ENCODE data around the gene SGK1. TPM values are rescaled to one million over a fixed set of nuclear protein-coding genes. Genes with fewer than 3 reads are reported as not detected.
"Not testable (repeated sequence)": the region's sequence is repeated elsewhere in the genome, so short reads cannot be mapped to it uniquely, and the experiment has no call there.

SGK1 gene
- total RNA-seq, 1 donor from 2014 or later = 560 TPM

DNA sequence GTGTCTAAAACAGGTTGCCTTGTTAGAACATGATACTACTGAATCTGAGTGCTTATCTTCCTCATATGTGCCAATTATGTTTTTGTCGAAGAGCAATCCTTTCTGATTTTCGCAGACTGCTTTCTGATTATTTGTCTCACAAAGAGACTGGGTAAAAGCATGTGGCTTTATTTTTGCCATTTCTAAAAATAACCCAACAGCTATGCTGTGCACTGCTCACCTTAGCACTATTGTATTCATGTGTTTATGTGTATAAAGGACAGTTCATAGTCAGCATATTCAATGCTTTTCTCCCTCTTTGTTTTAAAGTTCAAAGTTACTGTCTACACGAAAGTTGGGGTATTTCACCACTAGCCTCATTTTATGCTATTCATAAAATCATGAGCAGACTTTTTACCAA is 127.0 kb downstream of the SGK1 start:
- DNase-seq (ENCODE audit: low read depth) = no peak

DNA sequence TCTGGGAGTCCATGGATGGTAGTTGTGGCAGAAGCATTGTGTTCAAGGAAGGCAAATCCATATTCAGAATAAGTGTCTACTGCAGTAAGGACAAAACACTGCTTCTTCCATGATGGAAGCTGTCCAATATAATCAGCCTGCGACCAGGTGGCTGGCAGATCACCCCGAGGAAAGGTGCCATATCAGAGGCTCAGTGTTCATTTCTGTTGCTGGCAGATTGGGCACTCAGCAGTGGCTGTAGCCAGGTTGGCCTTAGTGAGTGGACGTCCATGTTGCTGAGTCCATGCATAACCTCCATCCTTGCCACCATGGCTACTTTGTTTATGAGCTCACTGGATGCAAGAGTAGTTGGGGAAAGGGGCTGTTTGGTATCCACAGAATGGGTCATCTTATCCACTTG is 130.2 kb downstream of the SGK1 start:
- no peak for DNase-seq (ENCODE audit: low read depth)

DNA sequence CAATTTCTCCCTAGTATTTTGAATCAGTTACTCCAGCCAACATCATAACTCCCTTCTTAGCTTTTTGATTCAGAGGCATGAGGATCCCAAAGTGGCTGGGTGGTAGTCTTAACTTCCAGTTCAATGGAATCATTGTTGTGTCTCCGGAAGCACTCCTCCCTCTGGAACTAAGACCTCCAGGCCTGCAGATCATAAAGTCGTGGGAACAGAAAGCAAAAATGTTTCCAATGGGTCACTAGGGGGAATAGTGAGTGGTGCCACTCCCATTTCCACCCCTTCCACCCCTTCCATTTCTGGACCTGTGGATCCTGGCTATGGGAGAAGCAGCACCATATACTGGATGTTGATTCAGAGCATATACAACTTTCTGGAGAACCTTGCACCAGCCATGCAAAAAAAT is 130.8 kb downstream of the SGK1 start:
- no peak for DNase-seq (ENCODE audit: low read depth)

DNA sequence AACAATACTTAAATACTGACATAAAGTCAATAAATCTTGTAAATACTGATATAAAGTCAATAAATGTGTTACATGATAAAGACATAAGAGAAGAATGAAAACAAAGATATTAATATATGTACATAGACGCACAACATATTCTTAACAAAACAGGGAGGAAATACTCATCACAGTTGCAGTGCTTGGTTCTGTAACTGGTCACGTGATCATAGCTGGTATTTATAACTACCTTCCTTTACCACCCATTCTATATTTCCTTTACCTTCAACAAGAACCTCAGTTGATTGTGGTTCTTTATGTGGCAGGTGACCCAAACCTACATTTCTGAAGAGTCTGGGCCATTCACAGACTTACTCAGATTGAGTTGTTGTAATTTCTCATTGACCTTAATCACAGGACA is 131.6 kb downstream of the SGK1 start:
- DNase-seq (ENCODE audit: low read depth) = no peak

DNA sequence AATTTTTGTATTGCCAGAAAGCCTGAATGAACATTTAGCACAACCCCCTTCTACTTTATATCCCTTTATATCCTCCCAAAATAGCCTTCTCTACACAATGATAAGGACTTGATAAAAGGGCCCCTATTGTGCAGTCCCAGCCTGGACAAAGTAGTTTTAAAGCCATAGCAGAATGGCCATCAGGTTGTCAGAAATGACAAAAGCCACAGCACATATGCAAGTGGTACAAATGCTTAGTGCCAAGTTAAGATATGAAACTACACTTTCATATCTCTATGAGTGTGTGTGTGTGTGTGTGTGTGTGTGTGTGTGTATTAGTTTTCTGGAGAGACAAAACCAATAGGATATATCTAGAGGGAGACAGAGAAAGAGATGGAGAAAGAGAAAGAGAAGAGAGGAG is 132.6 kb downstream of the SGK1 start:
- DNase-seq (ENCODE audit: low read depth) = no peak

DNA sequence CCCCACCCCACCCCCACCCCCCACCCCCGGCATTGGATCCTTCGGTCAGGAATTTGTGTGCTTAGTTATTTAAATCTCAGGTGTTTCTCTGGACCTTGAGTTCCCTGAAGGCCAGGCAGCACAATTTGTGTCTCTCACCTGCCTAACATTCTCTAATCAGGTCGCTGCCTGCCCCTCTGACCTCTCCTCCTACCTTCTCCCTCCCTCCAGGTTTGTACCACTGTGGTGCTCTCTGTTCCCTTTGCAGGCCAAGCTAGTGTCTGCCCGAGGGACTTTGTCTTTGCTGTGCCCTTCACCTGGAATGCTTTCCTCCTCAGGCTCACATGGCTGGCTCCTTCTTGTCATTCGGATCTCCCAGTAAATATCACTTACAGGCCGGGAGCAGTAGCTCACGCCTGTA is 134.1 kb downstream of the SGK1 start:
- DNase-seq (ENCODE audit: low read depth) = no peak

DNA sequence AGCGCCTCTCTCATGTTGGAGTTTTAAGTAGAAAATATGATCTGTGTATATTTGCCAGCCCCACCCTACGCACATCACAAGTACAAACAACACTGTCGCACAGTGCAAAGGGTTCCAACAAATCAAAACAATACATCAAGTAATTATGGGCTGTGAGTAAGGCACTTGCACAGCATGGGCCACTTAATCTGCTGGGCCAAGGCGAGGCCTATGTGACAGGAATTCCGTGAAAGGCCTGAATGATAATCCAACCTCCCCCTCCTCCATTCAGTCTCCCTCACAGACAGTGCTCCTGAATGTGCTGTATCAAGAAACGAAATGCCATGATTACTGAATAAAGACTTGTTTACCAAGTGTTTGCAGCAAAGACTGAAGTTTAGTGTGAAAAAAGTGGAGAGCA is 135.4 kb downstream of the SGK1 start:
- DNase-seq (ENCODE audit: low read depth) = no peak

DNA sequence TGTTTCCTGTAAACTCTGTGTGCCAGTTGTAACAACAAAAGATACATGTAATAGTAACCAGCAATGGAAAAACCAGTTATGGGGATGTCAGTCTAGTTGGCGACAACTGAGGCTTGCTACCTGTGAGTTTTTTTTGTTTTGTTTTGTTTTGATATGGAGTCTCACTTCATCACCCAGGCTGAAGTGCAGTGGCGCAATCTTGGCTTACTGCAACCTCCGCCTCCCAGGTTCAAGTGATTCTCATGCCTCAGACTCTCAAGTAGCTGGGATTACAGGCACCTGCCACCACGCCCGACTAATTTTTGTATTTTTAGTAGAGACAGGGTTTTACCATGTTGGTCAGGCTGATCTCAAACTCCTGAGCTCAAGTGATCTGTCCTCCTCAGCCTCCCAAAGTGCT is 136.2 kb downstream of the SGK1 start:
- not testable (repeated sequence) for DNase-seq (ENCODE audit: low read depth)

DNA sequence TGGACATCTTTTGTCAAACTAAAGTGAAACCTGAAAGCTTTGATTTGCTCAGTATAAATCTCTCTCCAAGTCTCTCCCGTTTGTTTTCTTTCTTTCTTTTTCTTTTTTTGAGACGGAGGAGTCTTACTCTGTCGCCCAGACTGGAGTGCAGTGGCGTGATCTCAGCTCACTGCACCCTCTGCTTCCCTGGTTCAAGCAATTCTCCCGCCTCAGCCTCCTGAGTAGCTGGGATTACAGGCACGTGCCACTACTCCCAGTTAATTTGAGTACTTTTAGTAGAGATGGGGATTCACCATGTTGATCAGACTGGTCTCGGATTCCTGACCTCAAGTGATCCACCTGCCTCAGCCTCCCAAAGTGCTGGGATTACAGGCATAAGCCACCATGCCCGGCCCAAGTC is 136.7 kb downstream of the SGK1 start:
- DNase-seq (ENCODE audit: low read depth) = not testable (repeated sequence)

DNA sequence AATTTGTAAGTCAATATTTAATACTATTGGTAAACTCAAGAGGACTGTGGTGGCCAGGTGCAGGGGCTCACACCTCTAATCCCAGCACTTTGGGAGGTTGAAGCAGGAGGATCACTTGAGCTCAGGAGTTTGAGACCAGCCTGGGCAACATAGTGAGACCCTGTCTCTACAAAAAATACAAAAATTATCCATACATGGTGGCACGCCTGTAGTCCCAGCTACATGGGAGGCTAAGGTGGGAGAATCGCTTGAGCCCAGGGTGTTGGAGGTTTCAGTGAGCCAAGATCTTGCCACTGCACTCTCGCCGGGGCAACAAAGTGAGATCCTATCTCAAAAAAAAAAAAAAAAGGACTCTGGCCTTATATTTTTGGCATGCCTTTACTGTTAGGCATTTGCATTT is 137.4 kb downstream of the SGK1 start:
- DNase-seq (ENCODE audit: low read depth) = not testable (repeated sequence)

DNA sequence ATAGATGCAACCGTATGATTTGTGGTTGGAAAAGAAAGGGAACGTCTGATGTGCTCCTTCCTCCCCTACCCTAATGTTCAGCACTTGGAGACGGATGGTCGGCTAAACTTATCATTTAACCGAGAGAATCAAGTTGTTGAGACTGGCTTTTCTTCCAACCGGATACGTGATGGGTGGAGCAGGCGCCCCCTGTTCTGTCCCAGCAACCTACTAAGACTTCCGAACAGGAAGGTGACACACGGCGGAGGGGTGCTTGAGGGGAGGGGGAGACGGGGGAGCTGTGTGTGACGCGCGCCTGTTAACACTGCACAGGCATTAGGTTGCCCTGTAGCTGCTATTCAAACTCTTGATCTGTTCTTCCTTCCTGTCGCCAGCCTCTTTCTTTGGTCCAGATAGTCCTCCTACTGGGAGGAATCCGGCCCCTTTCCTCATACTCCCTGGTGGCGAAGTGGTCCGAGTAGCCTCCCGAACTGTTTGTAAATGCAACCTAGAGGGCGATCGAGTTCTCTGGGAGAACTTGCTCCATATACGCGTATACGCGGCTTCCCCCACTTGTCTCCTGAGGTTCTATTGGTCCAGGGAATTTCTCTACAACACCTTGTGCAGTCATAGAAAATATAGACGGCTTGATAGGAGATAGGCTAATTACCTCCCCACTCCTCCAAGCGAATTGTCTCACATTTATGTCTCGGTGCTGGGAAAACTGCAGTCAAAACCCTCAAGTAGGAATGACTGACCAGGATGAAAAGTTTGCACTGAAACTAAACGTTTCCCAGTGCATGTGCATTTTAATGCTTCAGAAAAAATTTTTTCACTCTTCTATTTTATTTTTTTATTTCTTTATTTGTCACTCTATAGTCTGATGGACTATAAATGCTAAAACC is 139.5 kb downstream of the SGK1 start:
- peak; percentile 89 for DNase-seq (ENCODE audit: low read depth)

DNA sequence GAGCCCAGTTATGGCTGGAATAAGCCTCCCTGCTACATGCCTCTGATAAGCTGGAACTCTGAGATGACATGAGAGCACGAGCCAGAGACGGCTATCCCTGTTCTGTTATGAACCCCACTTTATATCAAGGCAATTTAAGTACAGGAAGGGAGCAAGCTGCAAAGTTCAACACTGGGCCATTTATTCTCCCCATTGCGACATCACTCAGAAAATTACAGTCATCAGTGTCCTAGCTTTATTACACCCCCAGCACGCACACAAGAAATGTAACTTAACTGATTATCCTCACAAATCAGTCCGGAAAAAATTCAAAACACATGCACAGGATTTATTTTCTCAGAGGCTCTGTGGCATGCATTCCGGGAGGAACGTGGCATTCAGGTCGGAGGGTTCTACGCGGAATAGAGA is 140.2 kb downstream of the SGK1 start:
- peak; percentile 36 for DNase-seq (ENCODE audit: low read depth)

DNA sequence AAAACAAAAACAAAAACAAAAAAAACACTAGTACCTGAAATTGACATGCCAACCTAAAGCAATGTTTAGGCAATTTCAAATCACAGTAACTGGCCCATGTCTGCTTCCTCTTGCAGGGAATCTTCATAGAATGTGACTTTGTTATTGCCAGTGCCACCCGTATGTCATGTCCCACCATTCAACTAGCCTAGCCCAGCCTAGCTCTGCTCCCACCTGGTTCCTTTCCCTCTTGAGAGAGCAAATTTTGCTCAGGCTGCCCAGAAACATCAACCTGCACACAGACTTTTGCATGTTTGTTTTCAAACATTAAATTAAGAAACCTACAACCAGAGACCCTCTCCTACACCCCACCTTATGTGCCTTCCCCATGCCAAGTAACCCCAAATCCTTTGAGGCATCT is 140.7 kb downstream of the SGK1 start:
- no peak for DNase-seq (ENCODE audit: low read depth)

DNA sequence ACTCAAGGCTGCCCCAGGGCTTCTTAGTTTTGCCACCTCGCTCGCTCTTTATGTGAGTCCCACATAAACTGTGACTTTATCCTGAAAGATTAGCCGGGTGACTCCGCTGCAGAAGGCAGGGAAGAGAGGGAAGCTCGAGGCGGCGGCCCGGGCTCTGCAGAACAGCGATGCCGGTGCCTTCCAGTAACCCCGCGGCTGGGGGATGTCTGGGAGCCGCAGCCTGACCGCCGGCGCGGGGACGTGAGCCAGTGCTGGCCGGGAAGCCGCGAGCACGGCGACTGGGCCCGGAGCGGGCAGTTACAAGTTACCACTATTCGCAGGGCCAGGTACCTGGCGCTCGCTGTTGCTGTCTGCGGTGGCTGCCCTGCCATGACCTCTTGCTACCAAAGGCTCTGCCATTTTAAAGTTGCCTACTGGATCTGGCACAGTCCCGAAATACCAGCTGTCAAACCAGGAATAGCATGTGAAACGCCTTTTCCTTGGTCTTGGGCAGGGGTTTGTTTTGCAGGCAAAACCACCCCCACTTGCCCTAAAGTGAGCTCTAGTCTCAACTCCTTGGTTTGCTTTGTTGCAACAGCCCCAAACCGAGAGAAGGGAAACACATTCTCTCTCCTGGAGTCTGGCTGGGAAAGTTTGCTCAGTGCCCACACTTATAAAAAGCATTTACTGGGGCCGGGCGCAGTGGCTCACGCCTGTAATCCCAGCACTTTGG is 141.5 kb downstream of the SGK1 start:
- DNase-seq (ENCODE audit: low read depth) = peak; percentile 72

DNA sequence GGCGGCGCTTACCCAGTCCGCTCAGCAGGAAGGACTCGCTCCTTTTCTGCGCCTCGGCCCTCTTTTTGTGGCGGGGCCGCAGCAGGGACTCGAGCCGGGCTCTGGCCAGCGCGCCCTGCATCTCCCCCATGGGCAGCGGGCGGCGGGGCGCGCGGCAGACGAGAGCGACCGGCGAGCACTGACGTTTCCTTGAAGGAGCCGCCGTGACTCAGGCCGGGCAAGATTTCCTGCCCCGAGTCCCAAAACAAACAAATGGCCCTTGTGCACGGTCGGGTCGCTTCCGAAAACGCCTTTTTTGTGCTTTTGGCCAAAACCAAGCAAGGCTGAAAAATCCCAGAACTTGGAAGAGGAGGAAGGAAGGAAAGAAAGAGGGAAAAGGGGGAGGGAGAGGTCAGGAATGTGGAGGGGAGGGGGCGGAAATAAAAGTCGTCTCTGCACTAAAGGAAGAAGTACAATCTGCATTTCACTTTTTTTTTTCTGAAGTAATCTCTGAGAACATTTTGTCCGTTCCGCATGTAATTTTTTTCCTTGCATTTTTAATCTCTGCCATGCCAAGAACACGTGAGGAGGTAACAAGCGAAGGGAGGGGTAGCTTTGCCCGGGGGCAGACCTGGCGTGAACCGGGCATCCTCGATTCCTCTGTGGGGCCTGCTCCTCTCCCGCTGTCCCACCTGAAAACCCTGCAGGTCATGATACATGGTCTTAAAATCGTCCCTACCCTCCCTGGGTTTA is 142.2 kb downstream of the SGK1 start:
- peak; percentile 48 for DNase-seq (ENCODE audit: low read depth)

DNA sequence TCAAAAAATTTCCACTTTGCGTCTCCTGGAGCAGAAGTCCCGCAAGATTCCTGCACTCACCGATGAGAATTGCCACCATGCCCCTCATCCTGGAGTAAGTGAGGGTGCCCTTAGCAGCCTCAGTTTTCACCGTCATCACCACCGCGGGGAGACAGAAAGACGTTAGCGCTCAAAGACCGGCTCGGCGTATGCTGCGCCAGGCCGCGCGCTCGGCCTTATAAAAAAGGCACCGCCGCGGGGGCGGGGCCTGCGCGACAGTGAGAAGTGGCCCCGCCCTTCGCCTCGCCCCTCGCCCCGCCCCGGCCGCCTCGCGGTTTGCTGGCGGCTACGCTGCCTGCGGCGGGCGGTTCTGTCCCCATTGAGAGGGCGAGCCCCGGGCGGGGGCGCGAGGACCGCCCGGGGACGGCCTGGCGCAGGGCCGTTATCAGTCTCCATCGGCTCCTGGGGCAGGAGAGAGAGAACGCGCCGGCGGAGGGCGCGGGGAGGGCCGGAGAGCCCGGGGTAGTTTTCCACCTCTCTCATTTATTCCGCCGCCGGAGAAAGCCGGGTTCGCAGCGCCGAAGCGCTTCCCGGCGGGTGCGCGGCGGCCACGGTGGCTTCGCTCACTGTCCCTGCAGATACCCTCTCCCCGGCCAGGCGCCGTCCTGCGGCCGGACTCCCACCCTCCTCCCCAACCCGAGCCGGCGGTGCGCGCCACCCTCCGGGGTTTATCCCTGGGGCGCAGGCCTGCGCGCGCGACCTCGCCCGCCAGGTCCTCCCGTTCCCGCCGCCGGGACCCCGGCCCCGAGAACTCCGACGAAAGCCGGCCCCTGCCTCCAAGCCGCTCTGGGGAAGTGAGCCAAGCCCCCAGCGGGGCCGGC is 143.0 kb downstream of the SGK1 start:
- DNase-seq (ENCODE audit: low read depth) = peak; percentile 50

DNA sequence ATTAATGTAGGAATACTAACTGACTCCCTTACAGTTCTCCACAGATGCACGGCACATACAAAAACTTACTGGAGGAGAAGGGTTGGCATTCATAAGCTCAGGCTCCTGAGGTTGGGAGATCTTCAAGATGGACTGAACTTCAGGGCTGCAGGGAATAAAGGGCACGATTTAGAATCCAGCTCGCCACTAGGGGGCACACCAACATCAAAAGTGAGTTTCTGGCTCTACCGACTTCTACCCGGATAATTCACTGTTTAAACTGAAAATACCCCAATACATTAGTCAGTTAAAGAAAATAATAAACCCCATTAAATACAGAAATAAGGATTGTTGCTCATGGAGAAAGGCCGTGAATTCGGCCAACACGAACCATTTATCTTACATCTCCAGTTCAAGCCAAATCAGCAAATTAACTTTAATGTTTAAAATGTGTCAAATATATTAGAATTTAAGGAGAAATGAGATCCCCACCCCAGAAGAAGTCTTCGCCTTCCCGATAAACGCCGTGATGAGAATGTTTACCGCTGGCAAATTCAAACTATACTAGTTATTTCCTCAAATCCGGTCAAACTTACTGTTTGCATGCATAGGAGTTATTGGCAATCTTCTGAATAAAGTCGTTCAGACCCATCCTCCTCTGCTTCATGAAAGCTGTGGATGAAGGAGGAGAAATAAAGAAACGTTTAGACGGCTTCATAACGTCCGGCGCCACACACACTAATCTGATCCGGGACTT is 143.8 kb downstream of the SGK1 start:
- peak; percentile 69 for DNase-seq (ENCODE audit: low read depth)

DNA sequence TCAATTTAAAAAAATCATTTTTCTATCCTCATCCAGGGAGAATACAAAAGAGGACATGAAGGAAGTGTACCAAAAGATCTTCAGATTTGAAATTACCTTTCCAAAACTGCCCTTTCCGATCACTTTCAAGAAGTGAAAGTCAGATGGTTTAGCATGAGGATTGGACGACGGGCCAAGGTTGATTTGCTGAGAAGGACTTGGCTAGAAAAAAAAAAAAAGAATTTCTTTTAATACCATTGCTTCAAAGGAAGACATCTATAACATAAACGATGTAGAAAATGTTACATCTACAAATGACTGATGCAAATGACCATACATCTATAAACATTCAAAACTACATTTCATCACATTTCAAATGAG is 144.6 kb downstream of the SGK1 start:
- no peak for DNase-seq (ENCODE audit: low read depth)

DNA sequence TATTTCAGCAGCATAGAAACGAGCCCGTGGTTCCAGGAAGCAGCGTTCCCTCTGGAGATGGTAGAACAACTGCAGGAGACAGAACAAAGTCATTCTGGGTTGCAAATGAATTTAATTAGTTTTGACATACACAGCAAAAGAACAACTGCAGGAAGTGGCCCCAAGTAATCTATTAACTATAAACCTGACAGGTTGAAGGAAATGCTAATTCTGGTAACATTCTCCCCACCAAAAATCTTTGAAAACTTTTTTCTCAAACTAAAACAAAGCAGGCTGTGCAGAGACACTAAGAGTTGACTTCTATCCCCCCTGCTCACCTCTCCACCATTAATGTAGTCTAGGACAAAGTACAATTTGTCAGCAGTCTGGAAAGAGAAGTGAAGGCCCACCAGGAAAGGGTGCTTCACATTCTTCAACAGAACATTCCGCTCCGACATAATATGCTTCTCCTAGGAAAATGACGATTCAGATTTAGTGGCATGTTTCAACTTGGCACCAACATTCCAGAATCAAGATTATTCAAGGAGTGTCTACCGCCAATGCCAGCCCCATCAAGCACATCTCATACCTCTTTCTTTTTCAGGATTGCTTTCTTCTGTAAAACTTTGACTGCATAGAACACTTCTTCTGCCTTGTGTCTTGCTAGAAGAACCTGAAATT is 145.1 kb downstream of the SGK1 start:
- no peak for DNase-seq (ENCODE audit: low read depth)

DNA sequence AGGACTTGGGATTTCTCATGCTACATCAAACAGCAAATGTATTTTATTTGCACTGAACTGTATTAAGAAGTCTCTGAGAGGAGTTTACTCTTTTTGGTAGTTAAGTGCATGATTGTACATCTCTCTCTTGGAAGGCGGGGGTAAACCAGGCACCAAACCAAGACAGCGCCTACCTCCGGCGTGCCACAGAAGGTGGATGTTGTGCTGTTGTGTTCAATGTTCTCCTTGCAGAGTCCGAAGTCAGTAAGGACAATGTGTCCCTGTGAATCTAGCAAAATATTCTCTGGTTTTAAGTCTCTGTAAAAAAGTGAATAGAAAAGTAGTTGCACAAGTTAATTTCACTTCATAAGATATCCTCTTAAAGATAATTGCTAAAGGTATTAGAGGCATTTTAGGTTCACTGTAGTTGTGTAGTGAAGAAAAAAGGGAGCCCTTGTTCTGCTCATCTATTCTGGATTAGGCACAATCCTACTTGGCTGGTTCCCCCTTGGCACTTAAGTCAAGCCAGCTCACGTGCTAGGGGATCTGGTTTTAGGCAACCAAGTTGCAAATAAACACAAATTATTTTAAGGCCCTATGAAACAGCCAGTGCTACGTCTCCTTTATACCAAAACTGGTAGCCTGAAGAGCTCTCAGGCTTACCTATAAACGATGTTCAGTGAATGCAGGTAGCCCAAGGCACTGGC is 145.7 kb downstream of the SGK1 start:
- no peak for DNase-seq (ENCODE audit: low read depth)

Data from renal cortical epithelial cell (primary cell).